ENCODE results near the gene ZFP62.

The ZFP62 gene

GRCh38 chr5:180848878-180849277, 12.2 kb downstream of the ZFP62 start:
- H3K4me3 ChIP-seq (ENCODE audit: low read length) = no peak overlapping the region
- WGBS (ENCODE audit: insufficient coverage, insufficient read length) = no CpG with 5 or more reads among the region's 1 CpG
- no peak overlapping the region for H3K27ac ChIP-seq (ENCODE audit: low read length)
- DNase-seq (ENCODE audit: low read depth, low spot score) = no peak
- peaks cover 3% of the 10 kb centered on the region for H3K4me1 ChIP-seq (ENCODE audit: control insufficient read depth, insufficient read depth, low read length)
- H3K27me3 ChIP-seq (ENCODE audit: control insufficient read depth, insufficient read depth, low read length) = no peaks in the 10 kb centered on the region
- H3K36me3 ChIP-seq (ENCODE audit: control insufficient read depth, insufficient read depth, low read length) = peaks cover 23% of the 10 kb centered on the region
- peaks cover 18% of the 10 kb centered on the region for H3K9me3 ChIP-seq (ENCODE audit: control insufficient read depth, insufficient read depth, low read length)

- Histone ChIP-seq H3K27ac (ENCODE audit: low read length) (no peak overlapping the region), H3K9me3 (ENCODE audit: control insufficient read depth, insufficient read depth, low read length) (peaks cover 18% of the 10 kb centered on the region), H3K27me3 (ENCODE audit: control insufficient read depth, insufficient read depth, low read length) (no peaks in the 10 kb centered on the region), H3K4me1 (ENCODE audit: control insufficient read depth, insufficient read depth, low read length) (peaks cover 3% of the 10 kb centered on the region), H3K36me3 (ENCODE audit: control insufficient read depth, insufficient read depth, low read length) (peaks cover 23% of the 10 kb centered on the region), H3K4me3 (ENCODE audit: low read length) (no peak overlapping the region)
- WGBS (ENCODE audit: insufficient coverage, insufficient read length) = no CpG with 5 or more reads among the region's 1 CpG
- no peak for DNase-seq (ENCODE audit: low read depth, low spot score)
Observed at GRCh38 chr5:180848265-180848664, 12.8 kb downstream of the ZFP62 start.

- DNase-seq (ENCODE audit: low read depth, low spot score) = no peak
- Histone ChIP-seq H3K4me1 (ENCODE audit: control insufficient read depth, insufficient read depth, low read length) (peaks cover 3% of the 10 kb centered on the region), H3K36me3 (ENCODE audit: control insufficient read depth, insufficient read depth, low read length) (peaks cover 23% of the 10 kb centered on the region), H3K27ac (ENCODE audit: low read length) (no peak overlapping the region), H3K27me3 (ENCODE audit: control insufficient read depth, insufficient read depth, low read length) (no peaks in the 10 kb centered on the region), H3K4me3 (ENCODE audit: low read length) (no peak overlapping the region), H3K9me3 (ENCODE audit: control insufficient read depth, insufficient read depth, low read length) (peaks cover 18% of the 10 kb centered on the region)
- no CpG with 5 or more reads among the region's 3 CpGs for WGBS (ENCODE audit: insufficient coverage, insufficient read length)
Observed at GRCh38 chr5:180847026-180847425, 14.1 kb downstream of the ZFP62 start.

GRCh38 chr5:180844858-180845257, 16.2 kb downstream of the ZFP62 start:
- no peak for DNase-seq (ENCODE audit: low read depth, low spot score)
- peaks cover 3% of the 10 kb centered on the region for H3K4me1 ChIP-seq (ENCODE audit: control insufficient read depth, insufficient read depth, low read length)
- H3K27me3 ChIP-seq (ENCODE audit: control insufficient read depth, insufficient read depth, low read length) = no peaks in the 10 kb centered on the region
- peaks cover 8% of the 10 kb centered on the region; the same call in 1 of the 2 replicates for H3K36me3 ChIP-seq (ENCODE audit: control insufficient read depth, insufficient read depth, low read length)
- peaks cover 7% of the 10 kb centered on the region for H3K9me3 ChIP-seq (ENCODE audit: control insufficient read depth, insufficient read depth, low read length)
- H3K27ac ChIP-seq (ENCODE audit: low read length) = no peak overlapping the region
- H3K4me3 ChIP-seq (ENCODE audit: low read length) = no peak overlapping the region
- no CpG with 5 or more reads among the region's 1 CpG for WGBS (ENCODE audit: insufficient coverage, insufficient read length)

GRCh38 chr5:180844432-180844831, 16.6 kb downstream of the ZFP62 start:
- Histone ChIP-seq H3K9me3 (ENCODE audit: control insufficient read depth, insufficient read depth, low read length) (peaks cover 4% of the 10 kb centered on the region), H3K36me3 (ENCODE audit: control insufficient read depth, insufficient read depth, low read length) (peaks cover 4% of the 10 kb centered on the region; the same call in 1 of the 2 replicates), H3K27me3 (ENCODE audit: control insufficient read depth, insufficient read depth, low read length) (no peaks in the 10 kb centered on the region), H3K4me1 (ENCODE audit: control insufficient read depth, insufficient read depth, low read length) (peaks cover 3% of the 10 kb centered on the region), H3K4me3 (ENCODE audit: low read length) (no peak overlapping the region), H3K27ac (ENCODE audit: low read length) (no peak overlapping the region)
- no peak for DNase-seq (ENCODE audit: low read depth, low spot score)
- WGBS (ENCODE audit: insufficient coverage, insufficient read length) = no CpG with 5 or more reads among the region's 3 CpGs

- H3K4me1 ChIP-seq (ENCODE audit: control insufficient read depth, insufficient read depth, low read length) = peaks cover 3% of the 10 kb centered on the region
- H3K27me3 ChIP-seq (ENCODE audit: control insufficient read depth, insufficient read depth, low read length) = no peaks in the 10 kb centered on the region
- no peak for DNase-seq (ENCODE audit: low read depth, low spot score)
- H3K9me3 ChIP-seq (ENCODE audit: control insufficient read depth, insufficient read depth, low read length) = no peaks in the 10 kb centered on the region
- no peak overlapping the region for H3K27ac ChIP-seq (ENCODE audit: low read length)
- no peak overlapping the region for H3K4me3 ChIP-seq (ENCODE audit: low read length)
- H3K36me3 ChIP-seq (ENCODE audit: control insufficient read depth, insufficient read depth, low read length) = no peaks in the 10 kb centered on the region
- WGBS (ENCODE audit: insufficient coverage, insufficient read length) = no CpG with 5 or more reads among the region's 3 CpGs
Observed at GRCh38 chr5:180839935-180840334, 21.1 kb downstream of the ZFP62 start.

- no peaks in the 10 kb centered on the region for H3K9me3 ChIP-seq (ENCODE audit: control insufficient read depth, insufficient read depth, low read length)
- H3K27ac ChIP-seq (ENCODE audit: low read length) = no peak overlapping the region
- no CpG with 5 or more reads among the region's 2 CpGs for WGBS (ENCODE audit: insufficient coverage, insufficient read length)
- H3K27me3 ChIP-seq (ENCODE audit: control insufficient read depth, insufficient read depth, low read length) = no peaks in the 10 kb centered on the region
- H3K4me3 ChIP-seq (ENCODE audit: low read length) = no peak overlapping the region
- no peak for DNase-seq (ENCODE audit: low read depth, low spot score)
- peaks cover under 1% of the 10 kb centered on the region; the same call in 1 of the 2 replicates for H3K4me1 ChIP-seq (ENCODE audit: control insufficient read depth, insufficient read depth, low read length)
- H3K36me3 ChIP-seq (ENCODE audit: control insufficient read depth, insufficient read depth, low read length) = no peaks in the 10 kb centered on the region
Observed at GRCh38 chr5:180839227-180839626, 21.8 kb downstream of the ZFP62 start.

GRCh38 chr5:180837478-180837877, 23.6 kb downstream of the ZFP62 start:
- no CpG with 5 or more reads among the region's 4 CpGs for WGBS (ENCODE audit: insufficient coverage, insufficient read length)
- no peaks in the 10 kb centered on the region for H3K4me1 ChIP-seq (ENCODE audit: control insufficient read depth, insufficient read depth, low read length)
- H3K36me3 ChIP-seq (ENCODE audit: control insufficient read depth, insufficient read depth, low read length) = no peaks in the 10 kb centered on the region

GRCh38 chr5:180832638-180833068, 28.4 kb downstream of the ZFP62 start:
- Histone ChIP-seq H3K27ac (ENCODE audit: low read length) (no peak overlapping the region), H3K36me3 (ENCODE audit: control insufficient read depth, insufficient read depth, low read length) (no peaks in the 10 kb centered on the region), H3K27me3 (ENCODE audit: control insufficient read depth, insufficient read depth, low read length) (peaks cover 4% of the 10 kb centered on the region; the same call in 1 of the 2 replicates), H3K4me3 (ENCODE audit: low read length) (no peak overlapping the region), H3K9me3 (ENCODE audit: control insufficient read depth, insufficient read depth, low read length) (peaks cover 2% of the 10 kb centered on the region; the same call in 1 of the 2 replicates), H3K4me1 (ENCODE audit: control insufficient read depth, insufficient read depth, low read length) (no peaks in the 10 kb centered on the region)
- no CpG with 5 or more reads among the region's 2 CpGs for WGBS (ENCODE audit: insufficient coverage, insufficient read length)
- DNase-seq (ENCODE audit: low read depth, low spot score) = no peak

More at GRCh38 chr5:180837478-180837877, 23.6 kb downstream of the ZFP62 start:
- Histone ChIP-seq H3K27me3 (ENCODE audit: control insufficient read depth, insufficient read depth, low read length) (no peaks in the 10 kb centered on the region), H3K27ac (ENCODE audit: low read length) (no peak overlapping the region), H3K9me3 (ENCODE audit: control insufficient read depth, insufficient read depth, low read length) (no peaks in the 10 kb centered on the region), H3K4me3 (ENCODE audit: low read length) (no peak overlapping the region)
- DNase-seq (ENCODE audit: low read depth, low spot score) = no peak

GRCh38 chr5:180831139-180832093, 29.7 kb downstream of the ZFP62 start:
- DNase-seq (ENCODE audit: low read depth, low spot score) = no peak
- WGBS (ENCODE audit: insufficient coverage, insufficient read length) = no CpG with 5 or more reads among the region's 80 CpGs
- Histone ChIP-seq H3K36me3 (ENCODE audit: control insufficient read depth, insufficient read depth, low read length) (no peaks in the 10 kb centered on the region), H3K4me3 (ENCODE audit: low read length) (peak overlapping the region; percentile 61; the same call in 1 of the 2 replicates), H3K27me3 (ENCODE audit: control insufficient read depth, insufficient read depth, low read length) (peaks cover 4% of the 10 kb centered on the region; the same call in 1 of the 2 replicates), H3K4me1 (ENCODE audit: control insufficient read depth, insufficient read depth, low read length) (no peaks in the 10 kb centered on the region), H3K27ac (ENCODE audit: low read length) (no peak overlapping the region), H3K9me3 (ENCODE audit: control insufficient read depth, insufficient read depth, low read length) (peaks cover 2% of the 10 kb centered on the region; the same call in 1 of the 2 replicates)
